Mesothelial cell of epicardium (in vitro differentiated cells): ENCODE results near the gene TMEM176B. TPM values are rescaled to one million over a fixed set of nuclear protein-coding genes. Genes with fewer than 3 reads are reported as not detected.

Source experiments
- DNase-seq, 2 experiments: peaks; one replicate each; pipeline ENCODE4 v3.0.0; 2021; ENCODE audit warnings: low spot score in 2 of 2; ENCODE audit not compliant: unreplicated experiment in 2 of 2
- H3K27ac Mint-ChIP-seq: 2 replicates; pipeline ENCODE4 v1.8.0; 2021; ENCODE audit warnings: mixed read lengths
- H3K27me3 Mint-ChIP-seq: 2 replicates; pipeline ENCODE4 v1.8.0; 2021; ENCODE audit warnings: low read depth, mixed read lengths
- H3K36me3 Mint-ChIP-seq: 2 replicates; pipeline ENCODE4 v1.8.0; 2021; ENCODE audit warnings: mixed read lengths
- H3K4me1 Mint-ChIP-seq: 2 replicates; pipeline ENCODE4 v1.8.0; 2021; ENCODE audit warnings: mixed read lengths
- H3K4me3 Mint-ChIP-seq: 2 replicates; pipeline ENCODE4 v1.8.0; 2021; ENCODE audit warnings: mild to moderate bottlenecking, moderate library complexity, mixed read lengths
- H3K9me3 Mint-ChIP-seq: 2 replicates; pipeline ENCODE4 v1.8.0; 2021; ENCODE audit warnings: mixed read lengths
- CTCF ChIP-seq: fragments of 200-600 bp; sonication (generic); IDR thresholded peaks from one replicate; pipeline ENCODE4 v1.5.0; 2021; ENCODE audit warnings: antibody characterized with exemption; ENCODE audit not compliant: unreplicated experiment
- total RNA-seq: library from RNA; stranded (reverse); gene quantifications from 3 replicates; pipeline ENCODE4 v1.2.1, GENCODE V29; 2021

Gene TMEM176B
- total RNA-seq, 1 donor from 2014 or later, result 2.3 TPM

GRCh38 chr7:150751702-150752101 is 48.5 kb downstream of the TMEM176B start:
- no peak for TF ChIP-seq CTCF
- Mint-ChIP-seq H3K27me3 (peaks cover 68% of the 10 kb centered on the region), H3K36me3 (no peaks in the 10 kb centered on the region), H3K27ac (no peak overlapping the region), H3K4me3 (no peak overlapping the region), H3K4me1 (no peaks in the 10 kb centered on the region), H3K9me3 (no peaks in the 10 kb centered on the region)
- no peak for DNase-seq

- H3K9me3 Mint-ChIP-seq, result no peaks in the 10 kb centered on the region
- H3K27me3 Mint-ChIP-seq, result peaks cover 79% of the 10 kb centered on the region
- TF ChIP-seq CTCF, result no peak
Measured at GRCh38 chr7:150748376-150748775, 51.8 kb downstream of the TMEM176B start.

GRCh38 chr7:150746921-150747320 is 53.2 kb downstream of the TMEM176B start:
- Mint-ChIP-seq H3K9me3 (no peaks in the 10 kb centered on the region), H3K4me1 (no peaks in the 10 kb centered on the region), H3K36me3 (no peaks in the 10 kb centered on the region), H3K27me3 (peaks cover 85% of the 10 kb centered on the region), H3K27ac (no peak overlapping the region), H3K4me3 (no peak overlapping the region)
- DNase-seq, result no peak
- TF ChIP-seq CTCF, result no peak

More at GRCh38 chr7:150748376-150748775, 51.8 kb downstream of the TMEM176B start:
- Mint-ChIP-seq H3K4me1 (no peaks in the 10 kb centered on the region), H3K4me3 (no peak overlapping the region), H3K36me3 (no peaks in the 10 kb centered on the region), H3K27ac (no peak overlapping the region)
- no peak for DNase-seq

GRCh38 chr7:150745876-150746275 is 54.3 kb downstream of the TMEM176B start:
- H3K27me3 Mint-ChIP-seq, result peaks cover 91% of the 10 kb centered on the region
- no peaks in the 10 kb centered on the region for H3K36me3 Mint-ChIP-seq
- no peak for DNase-seq
- no peak overlapping the region for H3K4me3 Mint-ChIP-seq
- no peak for TF ChIP-seq CTCF
- no peaks in the 10 kb centered on the region for H3K9me3 Mint-ChIP-seq
- no peak overlapping the region for H3K27ac Mint-ChIP-seq
- no peaks in the 10 kb centered on the region for H3K4me1 Mint-ChIP-seq

GRCh38 chr7:150745086-150745485 is 55.1 kb downstream of the TMEM176B start:
- H3K4me3 Mint-ChIP-seq, result no peak overlapping the region
- no peak for DNase-seq
- no peak for TF ChIP-seq CTCF
- no peak overlapping the region for H3K27ac Mint-ChIP-seq
- H3K4me1 Mint-ChIP-seq, result no peaks in the 10 kb centered on the region
- H3K27me3 Mint-ChIP-seq, result peaks cover 92% of the 10 kb centered on the region
- no peaks in the 10 kb centered on the region for H3K9me3 Mint-ChIP-seq
- H3K36me3 Mint-ChIP-seq, result no peaks in the 10 kb centered on the region
